ENCODE results near the gene OR4F6.

OR4F6 gene

DNA sequence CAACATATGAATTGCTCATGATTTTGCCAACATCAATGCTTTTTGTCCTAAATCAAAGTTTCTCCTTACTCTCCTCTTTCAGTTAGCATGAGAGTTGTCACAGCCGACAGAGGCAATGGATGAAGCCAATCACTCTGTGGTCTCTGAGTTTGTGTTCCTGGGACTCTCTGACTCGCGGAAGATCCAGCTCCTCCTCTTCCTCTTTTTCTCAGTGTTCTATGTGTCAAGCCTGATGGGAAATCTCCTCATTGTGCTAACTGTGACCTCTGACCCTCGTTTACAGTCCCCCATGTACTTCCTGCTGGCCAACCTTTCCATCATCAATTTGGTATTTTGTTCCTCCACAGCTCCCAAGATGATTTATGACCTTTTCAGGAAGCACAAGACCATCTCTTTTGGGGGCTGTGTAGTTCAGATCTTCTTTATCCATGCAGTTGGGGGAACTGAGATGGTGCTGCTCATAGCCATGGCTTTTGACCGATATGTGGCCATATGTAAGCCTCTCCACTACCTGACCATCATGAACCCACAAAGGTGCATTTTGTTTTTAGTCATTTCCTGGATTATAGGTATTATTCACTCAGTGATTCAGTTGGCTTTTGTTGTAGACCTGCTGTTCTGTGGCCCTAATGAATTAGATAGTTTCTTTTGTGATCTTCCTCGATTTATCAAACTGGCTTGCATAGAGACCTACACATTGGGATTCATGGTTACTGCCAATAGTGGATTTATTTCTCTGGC is 2.5 kb downstream of the OR4F6 start:
- no peak for DNase-seq

DNA sequence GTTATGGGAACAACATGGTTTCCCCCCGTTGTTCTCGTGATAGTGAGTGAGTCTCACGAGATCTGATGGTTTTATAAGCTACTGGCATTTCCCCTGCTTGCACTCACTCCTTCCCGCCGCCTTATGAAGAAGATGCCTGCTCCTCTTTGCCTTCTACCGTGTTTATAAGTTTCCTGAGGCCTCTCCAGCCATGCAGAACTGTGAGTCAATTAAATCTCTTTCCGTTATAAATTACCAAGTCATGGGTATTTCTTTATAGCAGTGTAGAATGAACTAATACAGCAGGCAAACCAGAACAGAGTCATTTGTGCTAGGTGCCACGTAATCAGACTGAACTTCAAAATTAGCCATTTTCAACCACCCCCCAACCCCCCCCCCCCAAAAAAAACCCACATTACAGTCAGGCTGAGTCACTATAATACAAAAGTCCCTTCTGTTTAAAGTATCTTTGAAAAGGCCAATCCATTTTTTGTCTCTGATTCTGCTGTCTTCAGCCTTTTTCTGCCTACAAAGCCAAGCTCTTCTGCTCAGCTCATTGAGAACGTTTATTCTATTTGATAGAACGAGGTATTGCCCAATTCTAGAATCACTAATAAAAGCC is 4.1 kb downstream of the OR4F6 start:
- DNase-seq, result no peak

DNA sequence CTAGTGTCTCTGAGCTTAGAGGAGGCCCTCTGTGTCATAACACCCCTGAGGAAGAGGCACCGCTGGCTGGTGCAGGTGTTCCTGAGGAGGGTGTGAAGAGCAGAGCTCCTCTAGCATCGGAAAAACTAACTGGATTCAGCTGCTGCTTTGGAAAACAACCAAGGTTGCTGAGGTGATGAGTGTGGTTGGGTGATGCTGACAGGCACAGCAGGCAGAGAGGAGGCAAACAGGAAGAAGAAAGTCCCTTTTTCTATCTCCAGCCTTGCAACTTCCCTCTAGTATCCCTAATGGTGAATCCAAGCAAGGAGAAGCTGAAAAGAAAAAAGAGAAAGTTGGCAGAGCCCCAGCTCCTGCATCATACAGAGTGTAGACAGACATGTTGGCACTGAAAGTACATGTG is 4.9 kb downstream of the OR4F6 start:
- DNase-seq, result no peak

DNA sequence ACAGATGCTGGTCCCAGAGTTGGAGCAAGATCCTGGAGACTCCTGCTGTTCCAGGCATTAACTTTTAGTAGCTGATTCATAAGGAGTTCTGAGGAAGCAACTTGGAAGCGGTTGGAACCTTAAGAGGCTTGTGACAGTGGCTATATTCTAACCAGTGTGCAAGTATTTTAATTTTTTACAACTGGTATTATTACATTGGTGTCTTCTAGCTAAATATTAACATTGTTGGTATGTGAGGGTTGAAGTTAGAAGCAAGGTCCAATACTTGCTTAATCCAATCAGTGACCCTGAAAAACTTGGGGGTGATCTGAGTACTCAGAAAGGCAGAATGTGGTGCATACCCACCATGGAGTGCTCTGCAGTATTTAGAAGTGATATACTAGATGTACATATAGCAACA is 7.1 kb downstream of the OR4F6 start:
- no peak for DNase-seq

DNA sequence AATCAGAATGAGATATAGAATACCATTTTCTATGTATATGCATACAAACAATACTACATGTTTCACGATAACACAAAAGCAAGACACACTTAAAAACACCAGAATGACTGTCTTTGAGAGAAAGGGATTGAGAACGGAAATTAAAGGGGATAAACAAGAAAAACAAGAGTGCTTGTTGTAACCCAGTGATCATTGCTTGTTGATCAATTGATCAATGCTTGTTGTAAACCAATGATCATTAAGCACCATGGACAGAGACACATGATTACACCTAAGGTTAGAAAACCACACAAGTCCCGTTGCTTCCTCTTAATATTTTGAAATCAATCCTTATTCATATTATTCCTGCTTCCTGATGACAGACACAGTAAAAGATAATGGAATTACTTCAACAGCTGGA is 7.6 kb downstream of the OR4F6 start:
- DNase-seq, result no peak

DNA sequence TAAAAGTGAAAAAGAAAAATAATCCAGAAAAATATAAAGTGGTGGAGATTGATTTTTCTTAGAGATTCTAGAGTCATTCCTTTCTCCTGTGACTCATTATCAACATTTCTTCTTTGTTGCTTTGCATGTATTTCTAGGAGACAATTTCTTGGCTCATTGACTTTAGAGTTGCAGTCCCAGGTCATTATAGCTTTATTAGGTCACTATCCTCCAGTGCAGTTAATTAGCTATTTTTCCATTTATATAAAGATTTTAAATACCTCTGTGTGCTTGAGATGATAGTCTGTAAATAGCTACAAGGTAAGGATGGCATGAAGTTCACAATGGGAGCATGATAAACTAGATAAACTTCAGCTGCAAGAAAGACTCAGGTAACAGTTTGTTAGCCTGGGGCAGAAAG is 8.6 kb downstream of the OR4F6 start, which contains the start of gene OR4F15:
OR4F15 (plus strand) TSS at position 301 of the 400 bp plus-strand sequence. CDS start 5,985 bp downstream, outside the sequence.
- DNase-seq, result no peak

DNA sequence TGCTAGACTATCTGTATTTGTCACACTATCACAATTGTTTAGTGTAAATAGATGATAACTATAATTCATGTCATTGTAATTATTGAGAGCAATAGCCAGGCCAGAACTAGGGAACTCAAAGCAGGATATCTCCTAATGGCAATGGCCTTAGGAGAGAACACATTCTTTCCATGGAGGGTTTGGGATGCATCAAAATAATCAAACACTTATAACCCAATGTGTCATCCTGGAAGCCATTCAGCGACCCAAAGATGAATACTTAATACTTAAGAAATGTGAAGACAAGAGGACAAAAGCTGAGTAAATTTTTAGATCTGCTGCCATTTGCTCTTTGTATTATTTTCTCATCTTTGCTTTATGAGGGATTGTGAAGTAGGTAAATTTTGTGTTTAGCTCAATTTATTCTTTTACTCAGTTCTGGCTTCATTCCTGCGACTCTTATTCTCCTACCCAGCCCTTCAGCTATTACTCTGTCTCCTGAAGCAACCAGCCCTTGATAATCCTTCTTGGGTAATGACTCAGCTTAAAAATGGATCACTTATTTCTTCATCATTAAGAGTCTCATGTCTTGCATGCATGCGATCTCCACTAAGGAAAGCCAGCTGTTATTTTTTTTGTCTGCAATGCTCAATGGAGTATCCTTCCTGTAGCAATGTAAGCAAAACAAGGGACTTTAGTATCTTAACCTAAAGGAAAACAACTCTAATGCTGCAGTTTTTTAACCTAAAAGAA is 10.7 kb downstream of the OR4F6 start:
- DNase-seq, result no peak

DNA sequence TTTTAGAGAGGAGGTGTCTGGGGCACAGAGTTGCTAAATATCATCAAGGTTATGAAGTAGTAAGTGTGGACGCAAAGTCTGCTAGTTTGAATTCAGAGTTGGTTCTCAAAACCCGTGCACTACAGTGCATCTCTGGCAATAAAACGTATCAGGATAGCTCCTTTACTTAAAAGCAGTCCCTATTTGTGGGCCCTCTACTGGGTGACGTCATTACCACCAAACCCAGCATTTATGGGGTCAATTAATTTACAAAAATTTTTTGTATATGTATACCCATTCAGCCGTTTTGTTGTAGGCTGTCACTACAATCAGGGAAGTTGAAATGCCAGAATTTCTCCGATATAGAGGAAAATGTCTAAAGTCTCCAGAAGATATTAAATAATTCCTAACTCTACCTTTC is 17.5 kb downstream of the OR4F6 start:
- DNase-seq, result no peak

DNA sequence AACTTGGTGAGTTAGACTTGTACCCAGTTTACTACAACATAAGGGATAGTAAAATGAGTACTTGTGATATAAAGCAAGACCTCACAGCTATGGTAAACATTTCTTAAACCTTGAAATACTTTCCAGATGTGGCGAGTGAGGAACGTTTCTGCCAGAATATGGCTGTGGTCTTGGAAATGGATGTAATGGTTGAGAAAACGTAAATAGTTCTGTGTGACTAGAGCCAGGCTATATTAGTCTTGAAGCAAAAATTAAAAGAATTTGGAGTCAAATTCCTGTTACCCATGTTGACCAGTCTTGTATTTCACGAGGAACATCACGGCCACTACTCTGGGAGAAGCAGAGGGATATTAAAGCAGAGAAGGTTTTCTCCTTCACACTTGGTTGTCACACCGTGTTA is 23.9 kb downstream of the OR4F6 start:
- DNase-seq, result no peak

DNA sequence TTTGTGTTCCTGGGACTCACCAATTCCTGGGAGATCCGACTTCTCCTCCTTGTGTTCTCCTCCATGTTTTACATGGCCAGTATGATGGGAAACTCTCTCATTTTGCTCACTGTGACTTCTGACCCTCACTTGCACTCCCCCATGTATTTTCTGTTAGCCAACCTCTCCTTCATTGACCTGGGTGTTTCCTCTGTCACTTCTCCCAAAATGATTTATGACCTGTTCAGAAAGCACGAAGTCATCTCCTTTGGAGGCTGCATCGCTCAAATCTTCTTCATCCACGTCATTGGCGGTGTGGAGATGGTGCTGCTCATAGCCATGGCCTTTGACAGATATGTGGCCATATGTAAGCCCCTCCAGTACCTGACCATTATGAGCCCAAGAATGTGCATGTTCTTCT is 25.5 kb downstream of the OR4F6 start:
- no peak for DNase-seq

DNA sequence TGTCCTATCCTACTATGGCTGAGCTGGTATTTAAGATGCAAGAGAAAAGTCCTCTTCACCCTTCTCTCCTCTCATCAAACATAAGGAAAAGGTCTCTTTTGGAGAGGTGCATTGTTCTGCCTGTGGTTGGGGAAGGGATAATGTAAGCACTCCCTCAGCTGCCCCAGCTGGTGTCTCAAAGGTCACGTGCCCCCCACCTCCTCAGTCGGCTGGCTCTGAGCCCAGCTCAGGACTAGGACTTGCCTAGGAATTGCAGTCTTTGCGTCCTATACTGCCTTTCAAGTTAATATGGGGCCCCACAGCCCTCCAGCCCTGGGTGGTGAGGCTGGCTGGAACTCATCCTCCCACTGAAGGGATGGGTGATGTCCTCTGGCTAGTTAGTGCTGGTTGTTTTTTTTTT is 38.3 kb downstream of the OR4F6 start:
- no peak for DNase-seq

DNA sequence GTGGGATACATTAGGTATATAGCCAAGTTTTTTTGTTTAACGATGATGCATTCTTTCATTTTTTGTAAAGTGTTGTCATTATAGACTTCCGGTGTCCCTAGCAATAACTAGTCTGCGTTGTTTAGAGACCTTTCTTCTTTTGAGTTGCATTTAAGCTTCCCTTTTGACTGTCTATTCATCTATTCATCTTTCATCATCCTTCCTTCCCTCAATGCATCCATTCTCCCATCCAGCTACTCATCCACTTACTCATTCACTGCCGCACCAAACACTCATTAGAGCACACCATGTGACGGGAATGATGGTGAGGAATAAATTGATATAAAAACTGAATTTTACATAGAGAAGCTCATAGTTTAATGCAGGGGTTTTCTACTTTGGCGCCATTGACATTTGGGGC is 41.6 kb downstream of the OR4F6 start:
- DNase-seq, result no peak

DNA sequence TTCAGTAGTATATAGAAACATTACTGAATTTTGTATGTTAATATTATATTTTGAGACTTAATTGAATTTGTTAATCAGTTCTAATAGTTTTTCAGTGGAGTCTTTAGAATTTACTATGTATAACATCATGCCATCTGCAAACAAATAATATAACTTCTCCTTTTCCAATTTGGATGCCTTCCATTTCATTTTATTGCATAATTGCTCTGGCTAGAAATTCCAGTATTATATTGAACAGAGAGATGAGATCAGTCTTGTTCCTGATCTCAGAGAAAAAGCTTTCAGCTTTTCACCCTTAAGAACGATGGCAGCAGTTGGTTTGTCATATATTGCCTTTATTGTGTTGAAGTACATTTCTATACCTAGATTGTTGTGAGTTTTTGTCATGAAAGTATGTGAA is 49.0 kb downstream of the OR4F6 start:
- no peak for DNase-seq
